ENCODE measurements around the gene CISTR. TPM values are rescaled to one million over a fixed set of nuclear protein-coding genes. Genes with fewer than 3 reads are reported as not detected.

The CISTR gene
- total RNA-seq, 1 donor from 2014 or later, result not detected

- Histone ChIP-seq H3K4me1 (peaks cover 23% of the 10 kb centered on the region), H3K36me3 (no peaks in the 10 kb centered on the region), H3K27ac (no peak overlapping the region), H3K9me3 (no peaks in the 10 kb centered on the region), H3K4me3 (peak overlapping the region; percentile 19), H3K27me3 (ENCODE audit: low read depth) (peaks cover 81% of the 10 kb centered on the region)
- intact Hi-C loops (cut with DNase I), result no loop called here
- no peak for DNase-seq
- peak; percentile 95 for TF ChIP-seq CTCF (IDR thresholded peaks at IDR 0.05)
- ATAC-seq, result peak; percentile 63 to 73
These were observed 8.3 kb downstream of the CISTR start for GRCh38 chr12:53743266-53744129.

GRCh38 chr12:53740130-53740491 lies 11.7 kb downstream of the CISTR start:
- H3K27me3 ChIP-seq (ENCODE audit: low read depth), result peaks cover 78% of the 10 kb centered on the region
- ATAC-seq, result no peak
- intact Hi-C loops (cut with DNase I), result no loop called here
- no peak for DNase-seq
- no peaks in the 10 kb centered on the region for H3K36me3 ChIP-seq
- no peaks in the 10 kb centered on the region for H3K9me3 ChIP-seq
- H3K27ac ChIP-seq, result no peak overlapping the region
- H3K4me1 ChIP-seq, result peaks cover 22% of the 10 kb centered on the region
- no peak for TF ChIP-seq CTCF (IDR thresholded peaks at IDR 0.05)
- no peak overlapping the region for H3K4me3 ChIP-seq

GRCh38 chr12:53739214-53740129 lies 12.3 kb downstream of the CISTR start:
- Histone ChIP-seq H3K9me3 (no peaks in the 10 kb centered on the region), H3K36me3 (no peaks in the 10 kb centered on the region), H3K4me3 (peak overlapping the region; percentile 25), H3K27me3 (ENCODE audit: low read depth) (peaks cover 73% of the 10 kb centered on the region), H3K27ac (no peak overlapping the region), H3K4me1 (peaks cover 22% of the 10 kb centered on the region)
- no peak for DNase-seq
- no peak for TF ChIP-seq CTCF (IDR thresholded peaks at IDR 0.05)
- ATAC-seq, result no peak
- intact Hi-C loops (cut with DNase I), result no loop called here

- Histone ChIP-seq H3K36me3 (no peaks in the 10 kb centered on the region), H3K27ac (no peak overlapping the region), H3K27me3 (ENCODE audit: low read depth) (peaks cover 66% of the 10 kb centered on the region), H3K4me1 (peaks cover 22% of the 10 kb centered on the region), H3K9me3 (no peaks in the 10 kb centered on the region), H3K4me3 (peak overlapping the region; percentile 36)
- no peak for TF ChIP-seq CTCF (IDR thresholded peaks at IDR 0.05)
- peak; percentile 46 to 81 for ATAC-seq
- intact Hi-C loops (cut with DNase I), result no loop called here
- no peak for DNase-seq
These were observed 13.2 kb downstream of the CISTR start for GRCh38 chr12:53738406-53739213.

GRCh38 chr12:53737951-53738405 lies 13.8 kb downstream of the CISTR start:
- H3K4me1 ChIP-seq, result peaks cover 18% of the 10 kb centered on the region
- H3K27ac ChIP-seq, result no peak overlapping the region
- no peaks in the 10 kb centered on the region for H3K36me3 ChIP-seq
- ATAC-seq, result no peak
- no peaks in the 10 kb centered on the region for H3K9me3 ChIP-seq
- DNase-seq, result no peak
- H3K4me3 ChIP-seq, result peak overlapping the region; percentile 36
- H3K27me3 ChIP-seq (ENCODE audit: low read depth), result peaks cover 60% of the 10 kb centered on the region
- TF ChIP-seq CTCF (IDR thresholded peaks at IDR 0.05), result no peak
- intact Hi-C loops (cut with DNase I), result no loop called here
